OCI-LY3 (cell line): ENCODE results near the gene RNU6-1.

Experiments
- CTCF ChIP-seq: fragments of 200-600, 300-600 bp; sonication (generic); IDR thresholded peaks from 2 replicates; pipeline ENCODE4 v1.5.1; 2014; ENCODE audit warnings: antibody characterized with exemption, low read length, low read depth
- EZH2phosphoT487 ChIP-seq: fragments of 200-600 bp; shearing (Covaris generic); IDR thresholded peaks from 2 replicates; pipeline ENCODE4 v1.6.1; 2018; ENCODE audit warnings: antibody characterized with exemption, mixed run types, low read depth

GRCh38 chr15:67850994-67851571 is 11.2 kb upstream of the RNU6-1 start:
- TF ChIP-seq CTCF (no peak), EZH2phosphoT487 (no peak)
